Neuronal stem cell (in vitro differentiated cells): ENCODE data around the gene PTPN12.
A peak's percentile ranks its signal among the peaks of the same experiment; 100 is the strongest.
"Not testable (repeated sequence)": the region's sequence is repeated elsewhere in the genome, so short reads cannot be mapped to it uniquely, and the experiment has no call there.

Experiments
- DNase-seq: peaks from one replicate; pipeline ENCODE4 v3.0.0-alpha.2; 2013; ENCODE audit warnings: low spot score
- H2AFZ ChIP-seq: one replicate; pipeline ENCODE4 v1.6.1; 2013; ENCODE audit warnings: mild to moderate bottlenecking, low read length, inconsistent platforms
- H2AK5ac ChIP-seq: 2 replicates; pipeline ENCODE4 v1.6.1; 2013; ENCODE audit warnings: low read depth, mild to moderate bottlenecking, inconsistent platforms, low read length, moderate library complexity, mixed read lengths
- H2BK120ac ChIP-seq: 2 replicates; pipeline ENCODE4 v1.6.1; 2013; ENCODE audit warnings: low read depth, mild to moderate bottlenecking, inconsistent platforms, low read length, moderate library complexity, mixed read lengths
- H2BK12ac ChIP-seq: one replicate; pipeline ENCODE4 v1.6.1; 2013; ENCODE audit warnings: low read length, inconsistent platforms
- H2BK15ac ChIP-seq: 2 replicates; pipeline ENCODE4 v1.6.1; 2013; ENCODE audit warnings: mild to moderate bottlenecking, low read length, inconsistent platforms, mixed read lengths
- H2BK5ac ChIP-seq: one replicate; pipeline ENCODE4 v1.6.1; 2013; ENCODE audit warnings: inconsistent platforms, mild to moderate bottlenecking, low read length, moderate library complexity
- H3K14ac ChIP-seq: one replicate; pipeline ENCODE4 v1.6.1; 2013; ENCODE audit warnings: low read length, inconsistent platforms
- H3K18ac ChIP-seq: 2 replicates; pipeline ENCODE4 v1.6.1; 2013; ENCODE audit warnings: low read length, inconsistent platforms
- H3K23ac ChIP-seq: 2 replicates; pipeline ENCODE4 v1.6.1; 2013; ENCODE audit warnings: low read depth, mild to moderate bottlenecking, mixed read lengths, low read length, inconsistent platforms; ENCODE audit not compliant: poor library complexity
- H3K27ac ChIP-seq: replicated peaks from 3 replicates; pipeline ENCODE4 v1.5.1; 2013; ENCODE audit warnings: low read length, inconsistent platforms
- H3K27me3 ChIP-seq, 3 experiments: 2 replicates each; pipeline ENCODE4 v1.6.1; 2013; ENCODE audit warnings: low read length in 3 of 3, mild to moderate bottlenecking in 2 of 3, inconsistent platforms in 1 of 3, low read depth in 1 of 3, mixed read lengths in 1 of 3, moderate library complexity in 1 of 3; ENCODE audit not compliant: control insufficient read depth in 3 of 3, insufficient read depth in 3 of 3
- H3K36me3 ChIP-seq, 2 donors: replicated peaks in 1 of 2; 2 replicates each; pipeline ENCODE4 v1.6.1; 2013; ENCODE audit warnings: low read length in 2 of 2; ENCODE audit not compliant: control insufficient read depth in 2 of 2, insufficient read depth in 2 of 2
- H3K4ac ChIP-seq: 2 replicates; pipeline ENCODE4 v1.6.1; 2013; ENCODE audit warnings: inconsistent platforms, mild to moderate bottlenecking, low read length, moderate library complexity
- H3K4me1 ChIP-seq, 2 donors: 1 replicate in 1 of 2; 2 replicates in 1 of 2; pipeline ENCODE4 v1.6.1; 2013; ENCODE audit warnings: low read length in 2 of 2, low read depth in 1 of 2; ENCODE audit not compliant: control insufficient read depth in 2 of 2, insufficient read depth in 1 of 2
- H3K4me2 ChIP-seq: one replicate; pipeline ENCODE4 v1.6.1; 2013; ENCODE audit warnings: mild to moderate bottlenecking, low read length, inconsistent platforms; ENCODE audit not compliant: insufficient read depth, poor library complexity, severe bottlenecking
- H3K4me3 ChIP-seq, 2 donors: 2 replicates each; pipeline ENCODE4 v1.5.1; 2013; ENCODE audit warnings: low read length in 2 of 2, mild to moderate bottlenecking in 2 of 2, inconsistent platforms in 1 of 2, moderate library complexity in 1 of 2
- H3K79me1 ChIP-seq: one replicate; pipeline ENCODE4 v1.6.1; 2013; ENCODE audit warnings: low read depth, mild to moderate bottlenecking, inconsistent platforms, low read length, moderate library complexity
- H3K9ac ChIP-seq: one replicate; pipeline ENCODE4 v1.6.1; 2013; ENCODE audit warnings: mild to moderate bottlenecking, low read depth, low read length, inconsistent platforms; ENCODE audit not compliant: poor library complexity
- H3K9me3 ChIP-seq, 2 donors: replicated peaks in 1 of 2; 2 replicates each; pipeline versions ENCODE3 to v1.6.1; 2013; ENCODE audit warnings: low read length in 2 of 2, mild to moderate bottlenecking in 2 of 2, inconsistent platforms in 1 of 2, low read depth in 1 of 2, mixed read lengths in 1 of 2, moderate library complexity in 1 of 2; ENCODE audit not compliant: control insufficient read depth in 2 of 2, insufficient read depth in 1 of 2
- H4K8ac ChIP-seq: one replicate; pipeline ENCODE4 v1.6.1; 2013; ENCODE audit warnings: low read depth, mild to moderate bottlenecking, inconsistent platforms, low read length, moderate library complexity
- H4K91ac ChIP-seq: one replicate; pipeline ENCODE4 v1.6.1; 2013; ENCODE audit warnings: low read length, low read depth, mild to moderate bottlenecking, inconsistent platforms; ENCODE audit not compliant: poor library complexity
- WGBS, 2 donors: extraction: QIAGEN DNeasy Blood & Tissue Kit; methylation state at CpG; one replicate each; pipeline ENCODE4 v1.1.7; 2013; ENCODE audit warnings: missing lambda C conversion rate in 2 of 2, mixed read lengths in 1 of 2; ENCODE audit not compliant: insufficient read length in 2 of 2, insufficient replicate concordance in 1 of 2; ENCODE audit errors: extremely low coverage in 2 of 2; 5-methylcytosine and 5-hydroxymethylcytosine counted together

Gene PTPN12

GRCh38 chr7:77540402-77540822 lies 3.3 kb downstream of the PTPN12 start:
- Histone ChIP-seq H3K4me2 (no peak overlapping the region), H3K36me3 (peaks cover 0 to 42% of the 10 kb centered on the region in 2 donors), H3K18ac (no peak overlapping the region), H2AK5ac (no peak overlapping the region), H3K4me3 (no peak overlapping the region), H2AFZ (no peak overlapping the region), H2BK15ac (no peak overlapping the region), H2BK120ac (no peak overlapping the region), H3K4me1 (peaks cover 2 to 3% of the 10 kb centered on the region in 2 donors), H4K91ac (no peak overlapping the region), H3K27ac (no peak overlapping the region), H2BK12ac (no peak overlapping the region), H2BK5ac (no peak overlapping the region), H4K8ac (no peak overlapping the region), H3K27me3 (no peaks in the 10 kb centered on the region), H3K4ac (no peak overlapping the region), H3K14ac (no peak overlapping the region), H3K9me3 (peaks cover 0 to 15% of the 10 kb centered on the region in 2 donors), H3K23ac (no peak overlapping the region), H3K79me1 (peaks cover 6% of the 10 kb centered on the region), H3K9ac (no peak overlapping the region)
- no peak for DNase-seq
- WGBS, 2 donors: no CpG with 5 or more reads among the region's 4 CpGs

GRCh38 chr7:77540993-77541392 lies 3.9 kb downstream of the PTPN12 start:
- H3K27ac ChIP-seq: not testable (repeated sequence)

GRCh38 chr7:77542409-77542808 lies 5.3 kb downstream of the PTPN12 start:
- no peak overlapping the region for H3K4me2 ChIP-seq
- no peak overlapping the region for H2AK5ac ChIP-seq
- peaks cover 0 to 22% of the 10 kb centered on the region in 2 donors for H3K9me3 ChIP-seq
- no peak overlapping the region for H4K91ac ChIP-seq
- peaks cover 2 to 3% of the 10 kb centered on the region in 2 donors for H3K4me1 ChIP-seq
- H3K4me3 ChIP-seq: no peak overlapping the region
- no peak overlapping the region for H4K8ac ChIP-seq
- H3K9ac ChIP-seq: no peak overlapping the region
- no peak overlapping the region for H2BK5ac ChIP-seq
- no peak overlapping the region for H3K4ac ChIP-seq
- no peak overlapping the region for H2AFZ ChIP-seq
- H2BK15ac ChIP-seq: no peak overlapping the region
- no peak overlapping the region for H3K23ac ChIP-seq
- H3K36me3 ChIP-seq: peaks cover 0 to 62% of the 10 kb centered on the region in 2 donors
- no peak overlapping the region for H2BK120ac ChIP-seq
- H3K27me3 ChIP-seq: no peaks in the 10 kb centered on the region
- no CpG with 5 or more reads among the region's 1 CpG for WGBS, 2 donors
- no peak overlapping the region for H3K18ac ChIP-seq
- no peak for DNase-seq
- peaks cover 5% of the 10 kb centered on the region for H3K79me1 ChIP-seq
- H3K14ac ChIP-seq: no peak overlapping the region
- no peak overlapping the region for H3K27ac ChIP-seq
- no peak overlapping the region for H2BK12ac ChIP-seq

More at GRCh38 chr7:77540993-77541392, 3.9 kb downstream of the PTPN12 start:
- H3K27me3 ChIP-seq, H3K79me1 ChIP-seq, H3K4me3 ChIP-seq, H2AK5ac ChIP-seq, H4K8ac ChIP-seq, H3K4ac ChIP-seq, H2BK5ac ChIP-seq, H3K4me2 ChIP-seq, H2AFZ ChIP-seq, H3K18ac ChIP-seq, H4K91ac ChIP-seq, H3K14ac ChIP-seq, H3K4me1 ChIP-seq, DNase-seq, H2BK12ac ChIP-seq, H3K9ac ChIP-seq, H2BK15ac ChIP-seq, H2BK120ac ChIP-seq: not testable (repeated sequence)
- peak overlapping the region; percentile 65 for H3K23ac ChIP-seq
- peaks cover 0 to 48% of the 10 kb centered on the region in 2 donors for H3K36me3 ChIP-seq
- WGBS, 2 donors: no CpG with 5 or more reads among the region's 7 CpGs
- peaks cover 0 to 17% of the 10 kb centered on the region in 2 donors for H3K9me3 ChIP-seq

- Histone ChIP-seq H3K4me3 (no peak overlapping the region), H2AK5ac (no peak overlapping the region), H2BK12ac (no peak overlapping the region), H3K9me3 (peaks cover 0 to 22% of the 10 kb centered on the region in 2 donors), H2BK5ac (no peak overlapping the region), H3K4ac (no peak overlapping the region), H4K8ac (no peak overlapping the region), H3K18ac (no peak overlapping the region), H2BK15ac (no peak overlapping the region), H3K79me1 (peaks cover 3% of the 10 kb centered on the region), H2BK120ac (no peak overlapping the region), H3K9ac (no peak overlapping the region), H2AFZ (no peak overlapping the region), H3K23ac (no peak overlapping the region), H3K27ac (no peak overlapping the region), H3K4me1 (peaks cover 2 to 3% of the 10 kb centered on the region in 2 donors), H3K14ac (no peak overlapping the region), H3K4me2 (no peak overlapping the region), H3K27me3 (no peaks in the 10 kb centered on the region), H4K91ac (no peak overlapping the region), H3K36me3 (peaks cover 0 to 64% of the 10 kb centered on the region in 2 donors)
- WGBS, 2 donors: no CpG with 5 or more reads among the region's 2 CpGs
- DNase-seq: no peak
These were observed 5.8 kb downstream of the PTPN12 start for GRCh38 chr7:77542895-77543294.
